IMR-90 (cell line): ENCODE data around the gene LTBP1. TPM values are rescaled to one million over a fixed set of nuclear protein-coding genes. Genes with fewer than 3 reads are reported as not detected.

ENCODE experiments used
- ATAC-seq: fragments of 200-7000 bp; cut with Tn5 transposase; 2 replicates; pipeline ENCODE4 v1.9.1; 2020; ENCODE audit warnings: low read depth, mild to moderate bottlenecking, moderate library complexity
- BruUV-seq: library from RNA; stranded (reverse); fragments of 400-500 nt; replicated peaks from 2 replicates; lab custom pipeline; 2021; lab: Mats Ljungman, UMichigan
- CTCF ChIA-PET: fragments of 300-600 bp; formaldehyde crosslinking; extraction: SDS; loops from one replicate; lab custom pipeline; 2021; ENCODE audit warnings: antibody characterized with exemption; lab: Yijun Ruan, JAX
- POLR2A ChIA-PET: fragments of 300-600 bp; sonication (Branson Sonifier 250); formaldehyde crosslinking; loops from one replicate; lab custom pipeline; 2022; ENCODE audit warnings: antibody characterized with exemption; ENCODE audit not compliant: unreplicated experiment; lab: Charles Lee
- DNase-seq: peaks from one replicate; pipeline ENCODE4 v3.0.0; 2013
- H2AFZ ChIP-seq: replicated peaks from 2 replicates; pipeline ENCODE3; 2013; ENCODE audit warnings: low read length, mild to moderate bottlenecking; ENCODE audit not compliant: poor library complexity
- H2AK5ac ChIP-seq: 2 replicates; pipeline ENCODE4 v1.6.1; 2013; ENCODE audit warnings: low read depth, low read length, inconsistent platforms
- H2AK9ac ChIP-seq: replicated peaks from 2 replicates; pipeline ENCODE3; 2013; ENCODE audit warnings: mild to moderate bottlenecking, low read depth, low read length, moderate library complexity; ENCODE audit not compliant: poor library complexity
- H2BK120ac ChIP-seq: 2 replicates; pipeline ENCODE4 v1.6.1; 2013; ENCODE audit warnings: low read depth, low read length, inconsistent platforms
- H2BK15ac ChIP-seq: 3 replicates; pipeline ENCODE4 v1.6.1; 2013; ENCODE audit warnings: low read depth, low read length, inconsistent platforms
- H2BK20ac ChIP-seq: 2 replicates; pipeline ENCODE4 v1.6.1; 2013; ENCODE audit warnings: low read depth, mild to moderate bottlenecking, inconsistent platforms, low read length, moderate library complexity
- H2BK5ac ChIP-seq: 2 replicates; pipeline ENCODE4 v1.6.1; 2013; ENCODE audit warnings: mild to moderate bottlenecking, low read depth, low read length, inconsistent platforms; ENCODE audit not compliant: poor library complexity, severe bottlenecking
- H3K14ac ChIP-seq: replicated peaks from 2 replicates; pipeline ENCODE4 v1.6.1; 2013; ENCODE audit warnings: low read depth, low read length, inconsistent platforms
- H3K18ac ChIP-seq: 2 replicates; pipeline ENCODE4 v1.6.1; 2013; ENCODE audit warnings: low read depth, low read length, control low read depth
- H3K23ac ChIP-seq: 2 replicates; pipeline ENCODE4 v1.6.1; 2013; ENCODE audit warnings: low read depth, low read length, inconsistent platforms
- H3K27ac ChIP-seq: 2 replicates; pipeline ENCODE4 v1.5.1; 2013; ENCODE audit warnings: mild to moderate bottlenecking, control low read depth, low read length; ENCODE audit not compliant: insufficient read depth
- H3K27me3 ChIP-seq: 2 replicates; pipeline ENCODE4 v1.6.1; 2013; ENCODE audit warnings: low read length; ENCODE audit not compliant: control insufficient read depth, insufficient read depth
- H3K36me3 ChIP-seq: 2 replicates; pipeline ENCODE4 v1.6.1; 2013; ENCODE audit warnings: low read length, mixed read lengths; ENCODE audit not compliant: control insufficient read depth, insufficient read depth
- H3K4ac ChIP-seq: 2 replicates; pipeline ENCODE4 v1.6.1; 2013; ENCODE audit warnings: low read depth, low read length, inconsistent platforms
- H3K4me1 ChIP-seq: 2 replicates; pipeline ENCODE4 v1.6.1; 2013; ENCODE audit warnings: low read length, mixed read lengths; ENCODE audit not compliant: control insufficient read depth, insufficient read depth
- H3K4me2 ChIP-seq: 2 replicates; pipeline ENCODE4 v1.6.1; 2013; ENCODE audit warnings: low read depth, mild to moderate bottlenecking, control low read depth, low read length, moderate library complexity
- H3K4me3 ChIP-seq: 2 replicates; pipeline ENCODE4 v1.5.1; 2013; ENCODE audit warnings: low read depth, mild to moderate bottlenecking, control low read depth, low read length, moderate library complexity; ENCODE audit not compliant: insufficient read depth
- H3K56ac ChIP-seq: 2 replicates; pipeline ENCODE4 v1.6.1; 2013; ENCODE audit warnings: low read length, inconsistent platforms; ENCODE audit not compliant: insufficient read depth; ENCODE audit errors: extremely low read depth
- H3K79me1 ChIP-seq, 2 experiments: 2 replicates each; pipeline ENCODE4 v1.6.1; 2013; ENCODE audit warnings: low read length in 2 of 2, inconsistent platforms in 1 of 2, low read depth in 1 of 2
- H3K9ac ChIP-seq: 2 replicates; pipeline ENCODE4 v1.6.1; 2013; ENCODE audit warnings: low read depth, low read length, control low read depth
- H3K9me1 ChIP-seq: 2 replicates; pipeline ENCODE4 v1.6.1; 2013; ENCODE audit warnings: low read length, inconsistent platforms; ENCODE audit not compliant: insufficient read depth
- H3K9me3 ChIP-seq: 2 replicates; pipeline ENCODE4 v1.6.1; 2013; ENCODE audit warnings: low read length; ENCODE audit not compliant: control insufficient read depth, insufficient read depth
- H4K20me1 ChIP-seq: 2 replicates; pipeline ENCODE4 v1.6.1; 2013; ENCODE audit warnings: low read length, inconsistent platforms; ENCODE audit not compliant: insufficient read depth
- H4K5ac ChIP-seq: 2 replicates; pipeline ENCODE4 v1.6.1; 2013; ENCODE audit warnings: mild to moderate bottlenecking, low read depth, low read length, control low read depth
- H4K8ac ChIP-seq, 2 experiments: 2 replicates each; pipeline ENCODE4 v1.6.1; 2013; ENCODE audit warnings: low read depth in 2 of 2, low read length in 2 of 2, control low read depth in 1 of 2, inconsistent platforms in 1 of 2
- H4K91ac ChIP-seq: 2 replicates; pipeline ENCODE4 v1.6.1; 2013; ENCODE audit warnings: low read depth, low read length, inconsistent platforms; ENCODE audit not compliant: insufficient read depth
- BHLHE40 ChIP-seq: fragments of 150-350 bp; IDR thresholded peaks from 2 replicates; pipeline ENCODE4 v1.6.1; 2016; ENCODE audit warnings: mild to moderate bottlenecking, low read depth, low read length
- FOS ChIP-seq: fragments of 150-350 bp; IDR thresholded peaks from 2 replicates; pipeline ENCODE4 v1.6.1; 2016; ENCODE audit warnings: low read depth, low read length
- MAZ ChIP-seq: IDR thresholded peaks from 2 replicates; pipeline ENCODE4 v1.6.1; 2012; ENCODE audit warnings: low read depth, mild to moderate bottlenecking, low read length, improper control_type of control experiment, moderate library complexity, borderline replicate concordance
- SMC3 ChIP-seq: fragments of 150-350 bp; IDR thresholded peaks from 2 replicates; pipeline ENCODE4 v1.6.1; 2016; ENCODE audit warnings: low read depth, mild to moderate bottlenecking, antibody characterized with exemption, low read length, moderate library complexity
- WGBS, 2 experiments: methylation state at CpG; one replicate each; pipeline versions ENCODE4 v1.1.5 to v1.1.7; 2013; ENCODE audit warnings: missing lambda C conversion rate in 2 of 2; ENCODE audit not compliant: insufficient read length in 1 of 2; ENCODE audit errors: extremely low coverage in 2 of 2; 5-methylcytosine and 5-hydroxymethylcytosine counted together
- dilution Hi-C: fragments of 300-500 bp; cut with HindIII; formaldehyde crosslinking; loops from one replicate; pipeline ENCODE4 v1.14.3; 2018; ENCODE audit warnings: low sequenced_read_pairs; ENCODE audit not compliant: unreplicated experiment
- in situ Hi-C: fragments of 300-500 bp; cut with MboI; formaldehyde crosslinking; loops from 3 replicates; pipeline ENCODE4 v1.14.3; 2019; ENCODE audit warnings: low sequenced_read_pairs, inconsistent platforms, mixed read lengths
- intact Hi-C: fragments of 100-400 bp; cut with micrococcal nuclease; formaldehyde crosslinking; loops from 2 replicates; pipeline ENCODE4 v1.10.0; 2022
- polyA plus RNA-seq, 3 experiments: library from polyadenylated mRNA; depleted of rRNA; stranded (reverse); fragments of >200 nt; gene quantifications; 2 replicates each; pipeline ENCODE4 v1.2.3, GENCODE V29; 2012; ENCODE audit warnings: low replicate concordance in 1 of 3
- total RNA-seq: library from RNA; depleted of rRNA; stranded (reverse); fragments of >200 nt; gene quantifications from 2 replicates; pipeline ENCODE4 v1.2.3, GENCODE V29; 2012
- TF ChIP-seq, protein P1 (sequence below): fragments of 150-350 bp; IDR thresholded peaks from 2 replicates; pipeline ENCODE4 v1.6.1; 2017; ENCODE audit warnings: mild to moderate bottlenecking, antibody characterized with exemption, low read length, low read depth

LTBP1 gene
- total and polyA plus RNA-seq, 2 of the 4 experiments (the other 2 are of a cell fraction): 235 to 326 TPM

- Histone ChIP-seq H2AK9ac (no peak overlapping the region), H2BK20ac (peak overlapping the region; percentile 77), H2AFZ (no peak overlapping the region), H3K4ac (peak overlapping the region; percentile 88), H4K20me1 (peaks cover 8% of the 10 kb centered on the region; the same call in 1 of the 2 replicates), H3K4me1 (peaks cover 15% of the 10 kb centered on the region), H4K5ac (peak overlapping the region; percentile 38; the same call in 1 of the 2 replicates), H4K91ac (peak overlapping the region; percentile 68; the same call in 1 of the 2 replicates), H4K8ac (peak overlapping the region; percentile 25 to 72; a peak in 2 of 4 replicates), H3K79me1 (peaks cover 33 to 44% of the 10 kb centered on the region in 2 experiments), H3K27ac (peak overlapping the region; percentile 16; the same call in 1 of the 2 replicates), H3K56ac (no peak overlapping the region; the same call in 1 of the 2 replicates), H2AK5ac (peak overlapping the region; percentile 88; the same call in 1 of the 2 replicates), H3K9me3 (no peaks in the 10 kb centered on the region), H2BK15ac (peak overlapping the region; percentile 31; the same call in 1 of the 3 replicates), H3K18ac (peak overlapping the region; percentile 77; the same call in 1 of the 2 replicates), H3K4me3 (no peak overlapping the region), H3K14ac (peak overlapping the region; percentile 70; the same call in 1 of the 2 replicates), H3K4me2 (peak overlapping the region; percentile 78), H3K9me1 (peaks cover 11% of the 10 kb centered on the region; the same call in 1 of the 2 replicates), H2BK120ac (peak overlapping the region; percentile 82), H2BK5ac (peak overlapping the region; percentile 88), H3K27me3 (no peaks in the 10 kb centered on the region), H3K9ac (peak overlapping the region; percentile 30; the same call in 1 of the 2 replicates), H3K23ac (peak overlapping the region; percentile 62), H3K36me3 (peaks cover 41% of the 10 kb centered on the region)
- TF ChIP-seq MAZ: no peak
- TF ChIP-seq, protein P1, sequence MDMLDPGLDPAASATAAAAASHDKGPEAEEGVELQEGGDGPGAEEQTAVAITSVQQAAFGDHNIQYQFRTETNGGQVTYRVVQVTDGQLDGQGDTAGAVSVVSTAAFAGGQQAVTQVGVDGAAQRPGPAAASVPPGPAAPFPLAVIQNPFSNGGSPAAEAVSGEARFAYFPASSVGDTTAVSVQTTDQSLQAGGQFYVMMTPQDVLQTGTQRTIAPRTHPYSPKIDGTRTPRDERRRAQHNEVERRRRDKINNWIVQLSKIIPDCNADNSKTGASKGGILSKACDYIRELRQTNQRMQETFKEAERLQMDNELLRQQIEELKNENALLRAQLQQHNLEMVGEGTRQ: peak; percentile 42; the same call in 1 of the 2 replicates
- TF ChIP-seq BHLHE40: peak; percentile 67
- TF ChIP-seq FOS: peak; percentile 57
- peak; percentile 16; the same call in 1 of the 2 replicates for TF ChIP-seq SMC3
- BruUV-seq: no TSS peak
- CTCF ChIA-PET: no interaction called here
- ATAC-seq: peak; percentile 77
- intact Hi-C loops: loop anchor here (5.0 kb wide), 2 partner anchors 151 to 291 kb away; no protein-coding TSS in a partner anchor
- POLR2A ChIA-PET: no interaction called here
- in situ Hi-C loops: no loop called here
- dilution Hi-C loops: no loop called here
- WGBS, 2 experiments: 67% methylated on average over 1 of the region's 7 CpGs; no CpG with 5 or more reads in 1 of the 2 experiments
- peak; percentile 86 for DNase-seq
These were observed 344.7 kb downstream of the LTBP1 start for GRCh38 chr2:33291278-33292013.
